Kidney glomerular epithelial cell (primary cell): ENCODE measurements around the gene TSPEAR.

Source experiments
- DNase-seq: peaks from one replicate; lab custom pipeline; 2025; lab: John Stamatoyannopoulos, UW

TSPEAR gene

GRCh38 chr21:44515359-44516165, 195.8 kb downstream of the TSPEAR start:
- DNase-seq, result no peak

GRCh38 chr21:44514746-44515358, 196.5 kb downstream of the TSPEAR start:
- DNase-seq, result no peak

GRCh38 chr21:44514218-44514520, 197.2 kb downstream of the TSPEAR start:
- DNase-seq, result no peak

- DNase-seq, result no peak
These were observed 197.8 kb downstream of the TSPEAR start for GRCh38 chr21:44513389-44514217.

GRCh38 chr21:44512496-44513388, 198.6 kb downstream of the TSPEAR start:
- no peak for DNase-seq

- DNase-seq, result no peak
These were observed 199.5 kb downstream of the TSPEAR start for GRCh38 chr21:44511938-44512275.

GRCh38 chr21:44511219-44511937, 200.0 kb downstream of the TSPEAR start:
- no peak for DNase-seq

- peak; percentile 24 for DNase-seq
These were observed 200.7 kb downstream of the TSPEAR start for GRCh38 chr21:44510508-44511218.

- DNase-seq, result no peak
These were observed 201.3 kb downstream of the TSPEAR start for GRCh38 chr21:44510109-44510507.

GRCh38 chr21:44509539-44509938, 201.8 kb downstream of the TSPEAR start:
- DNase-seq, result no peak

- DNase-seq, result no peak
These were observed 202.5 kb downstream of the TSPEAR start for GRCh38 chr21:44508711-44509445.

GRCh38 chr21:44508426-44508710, 203.0 kb downstream of the TSPEAR start:
- DNase-seq, result no peak

- no peak for DNase-seq
These were observed 203.5 kb downstream of the TSPEAR start for GRCh38 chr21:44507673-44508425.

- no peak for DNase-seq
These were observed 204.8 kb downstream of the TSPEAR start for GRCh38 chr21:44506279-44507255.

- DNase-seq, result no peak
These were observed 205.6 kb downstream of the TSPEAR start for GRCh38 chr21:44505673-44506278.

- no peak for DNase-seq
These were observed 207.4 kb downstream of the TSPEAR start for GRCh38 chr21:44503901-44504399.
